ENCODE data around the gene CROT.

Gene CROT

GRCh38 chr7:87322912-87323311 is 22.6 kb upstream of the CROT start:
- Histone ChIP-seq H3K9ac (no peak overlapping the region), H3K27me3 (ENCODE audit: control insufficient read depth, insufficient read depth, low read length) (no peaks in the 10 kb centered on the region), H3K9me3 (ENCODE audit: control insufficient read depth, low read length) (no peaks in the 10 kb centered on the region), H3K27ac (no peak overlapping the region), H3K79me2 (no peaks in the 10 kb centered on the region), H3K4me1 (no peaks in the 10 kb centered on the region), H3K36me3 (ENCODE audit: control insufficient read depth, insufficient read depth, low read length) (peaks cover 2% of the 10 kb centered on the region), H3K4me3 (ENCODE audit: low read depth, low read length) (no peak overlapping the region), H3K4me2 (ENCODE audit: low read length) (no peak overlapping the region), H2AFZ (no peak overlapping the region)
- TF ChIP-seq, protein P1, sequence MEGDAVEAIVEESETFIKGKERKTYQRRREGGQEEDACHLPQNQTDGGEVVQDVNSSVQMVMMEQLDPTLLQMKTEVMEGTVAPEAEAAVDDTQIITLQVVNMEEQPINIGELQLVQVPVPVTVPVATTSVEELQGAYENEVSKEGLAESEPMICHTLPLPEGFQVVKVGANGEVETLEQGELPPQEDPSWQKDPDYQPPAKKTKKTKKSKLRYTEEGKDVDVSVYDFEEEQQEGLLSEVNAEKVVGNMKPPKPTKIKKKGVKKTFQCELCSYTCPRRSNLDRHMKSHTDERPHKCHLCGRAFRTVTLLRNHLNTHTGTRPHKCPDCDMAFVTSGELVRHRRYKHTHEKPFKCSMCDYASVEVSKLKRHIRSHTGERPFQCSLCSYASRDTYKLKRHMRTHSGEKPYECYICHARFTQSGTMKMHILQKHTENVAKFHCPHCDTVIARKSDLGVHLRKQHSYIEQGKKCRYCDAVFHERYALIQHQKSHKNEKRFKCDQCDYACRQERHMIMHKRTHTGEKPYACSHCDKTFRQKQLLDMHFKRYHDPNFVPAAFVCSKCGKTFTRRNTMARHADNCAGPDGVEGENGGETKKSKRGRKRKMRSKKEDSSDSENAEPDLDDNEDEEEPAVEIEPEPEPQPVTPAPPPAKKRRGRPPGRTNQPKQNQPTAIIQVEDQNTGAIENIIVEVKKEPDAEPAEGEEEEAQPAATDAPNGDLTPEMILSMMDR (IDR thresholded peaks at IDR 0.05) = no peak

DNA sequence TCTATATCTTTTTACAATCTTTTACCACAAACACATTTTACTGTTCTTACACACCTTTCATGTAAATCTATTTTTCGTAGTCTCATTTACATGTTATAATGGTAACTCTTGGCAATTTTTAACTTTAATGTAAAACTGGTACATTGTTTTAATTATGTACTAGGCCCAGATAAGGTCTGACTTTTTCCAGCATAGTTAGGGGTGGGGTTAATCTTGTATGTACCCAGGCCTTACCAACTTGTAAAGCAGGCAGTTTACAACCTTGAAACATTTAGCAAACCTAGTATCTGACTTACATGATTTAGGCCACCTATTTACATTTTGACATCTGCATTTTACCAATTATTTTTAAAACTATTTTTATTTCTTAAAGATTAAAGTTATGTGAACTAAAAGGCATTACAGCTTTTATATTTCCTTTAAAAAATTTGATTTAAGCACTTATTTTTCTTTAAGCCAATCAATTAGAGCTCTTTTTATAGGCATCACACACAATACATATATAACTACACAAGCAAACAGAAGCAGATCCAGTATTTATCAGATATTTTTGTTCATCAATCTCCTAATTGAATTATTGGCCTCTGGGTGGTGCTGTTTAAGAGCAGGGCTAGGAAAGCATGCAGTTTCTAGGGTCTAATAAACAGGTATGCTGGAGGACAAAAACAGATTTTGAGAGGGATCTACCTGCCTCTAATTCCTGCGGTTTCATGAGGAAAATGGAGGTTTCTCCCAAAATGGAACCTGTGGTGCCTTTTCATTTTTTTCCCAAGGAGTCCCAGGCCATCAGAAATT is 19.7 kb upstream of the CROT start:
- H3K79me2 ChIP-seq = no peaks in the 10 kb centered on the region
- H2AFZ ChIP-seq = no peak overlapping the region
- H3K4me1 ChIP-seq = no peaks in the 10 kb centered on the region
- TF ChIP-seq, protein P1 (IDR thresholded peaks at IDR 0.05) = no peak
- no peak overlapping the region for H3K9ac ChIP-seq
- H3K9me3 ChIP-seq (ENCODE audit: control insufficient read depth, low read length) = no peaks in the 10 kb centered on the region
- no peaks in the 10 kb centered on the region for H3K27me3 ChIP-seq (ENCODE audit: control insufficient read depth, insufficient read depth, low read length)
- no peak overlapping the region for H3K27ac ChIP-seq
- no peak overlapping the region for H3K4me2 ChIP-seq (ENCODE audit: low read length)
- H3K36me3 ChIP-seq (ENCODE audit: control insufficient read depth, insufficient read depth, low read length) = peaks cover 5% of the 10 kb centered on the region
- H3K4me3 ChIP-seq (ENCODE audit: low read depth, low read length) = no peak overlapping the region

DNA sequence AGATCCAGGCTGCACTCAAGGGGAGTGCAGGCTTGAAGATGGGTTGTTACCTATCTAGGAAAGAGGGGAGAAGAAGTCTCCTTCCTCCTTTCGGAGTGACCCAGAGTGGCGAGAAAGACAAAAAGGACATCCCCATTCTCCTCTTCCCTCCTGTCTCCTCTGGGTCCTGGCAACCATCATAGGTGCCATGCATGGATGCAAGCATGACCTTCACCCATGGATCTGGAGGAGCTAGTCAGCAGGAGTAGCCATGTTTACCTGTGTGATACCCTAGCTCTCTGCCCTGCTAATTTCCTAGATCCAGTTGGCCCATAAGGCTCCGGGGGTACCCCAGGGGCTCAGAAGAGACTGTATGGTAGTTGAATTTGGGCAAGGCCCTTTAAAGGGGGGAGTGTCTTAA is 17.2 kb upstream of the CROT start:
- TF ChIP-seq, protein P1 (IDR thresholded peaks at IDR 0.05) = no peak
- no peak overlapping the region for H2AFZ ChIP-seq
- H3K9ac ChIP-seq = no peak overlapping the region
- H3K79me2 ChIP-seq = no peaks in the 10 kb centered on the region
- no peak overlapping the region for H3K4me2 ChIP-seq (ENCODE audit: low read length)
- no peaks in the 10 kb centered on the region for H3K9me3 ChIP-seq (ENCODE audit: control insufficient read depth, low read length)
- no peaks in the 10 kb centered on the region for H3K4me1 ChIP-seq
- peaks cover 5% of the 10 kb centered on the region for H3K36me3 ChIP-seq (ENCODE audit: control insufficient read depth, insufficient read depth, low read length)
- H3K27me3 ChIP-seq (ENCODE audit: control insufficient read depth, insufficient read depth, low read length) = no peaks in the 10 kb centered on the region
- H3K27ac ChIP-seq = no peak overlapping the region
- H3K4me3 ChIP-seq (ENCODE audit: low read depth, low read length) = no peak overlapping the region

- Histone ChIP-seq H3K4me3 (ENCODE audit: low read depth, low read length) (no peak overlapping the region), H3K4me1 (no peaks in the 10 kb centered on the region), H3K36me3 (ENCODE audit: control insufficient read depth, insufficient read depth, low read length) (peaks cover 5% of the 10 kb centered on the region), H2AFZ (no peak overlapping the region), H3K9me3 (ENCODE audit: control insufficient read depth, low read length) (no peaks in the 10 kb centered on the region), H3K27me3 (ENCODE audit: control insufficient read depth, insufficient read depth, low read length) (no peaks in the 10 kb centered on the region), H3K79me2 (no peaks in the 10 kb centered on the region), H3K27ac (no peak overlapping the region), H3K4me2 (ENCODE audit: low read length) (no peak overlapping the region), H3K9ac (no peak overlapping the region)
- TF ChIP-seq, protein P1 (IDR thresholded peaks at IDR 0.05) = no peak
These were observed 15.1 kb upstream of the CROT start for GRCh38 chr7:87330316-87330715.

GRCh38 chr7:87330942-87331341 is 14.5 kb upstream of the CROT start:
- Histone ChIP-seq H2AFZ (no peak overlapping the region), H3K79me2 (no peaks in the 10 kb centered on the region), H3K9me3 (ENCODE audit: control insufficient read depth, low read length) (no peaks in the 10 kb centered on the region), H3K27me3 (ENCODE audit: control insufficient read depth, insufficient read depth, low read length) (no peaks in the 10 kb centered on the region), H3K9ac (no peak overlapping the region), H3K36me3 (ENCODE audit: control insufficient read depth, insufficient read depth, low read length) (peaks cover 5% of the 10 kb centered on the region), H3K4me1 (no peaks in the 10 kb centered on the region), H3K4me2 (ENCODE audit: low read length) (no peak overlapping the region), H3K27ac (no peak overlapping the region), H3K4me3 (ENCODE audit: low read depth, low read length) (no peak overlapping the region)
- TF ChIP-seq, protein P1 (IDR thresholded peaks at IDR 0.05) = no peak
